Hepatocyte (in vitro differentiated cells): Measurements from ENCODE around the gene ABCC11. TPM values are rescaled to one million over a fixed set of nuclear protein-coding genes. Genes with fewer than 3 reads are reported as not detected.

Source experiments
- DNase-seq: peaks from one replicate; pipeline ENCODE4 v3.0.0-alpha.2; 2016; ENCODE audit warnings: low spot score
- H2AFZ ChIP-seq: fragments of 200-600 bp; sonication (generic); 2 replicates; pipeline ENCODE4 v1.6.0; 2016; ENCODE audit warnings: antibody characterized with exemption, mild to moderate bottlenecking
- H3K27ac ChIP-seq: fragments of 200-600 bp; sonication (generic); 2 replicates; pipeline ENCODE4 v1.5.1; 2016; ENCODE audit warnings: mild to moderate bottlenecking
- H3K27me3 ChIP-seq: fragments of 200-600 bp; sonication (generic); 2 replicates; pipeline ENCODE4 v1.6.1; 2016
- H3K36me3 ChIP-seq: fragments of 200-600 bp; sonication (generic); replicated peaks from 2 replicates; pipeline ENCODE4 v1.5.1; 2016; ENCODE audit warnings: low read depth; ENCODE audit not compliant: insufficient read depth
- H3K4me1 ChIP-seq: fragments of 200-600 bp; sonication (generic); 2 replicates; pipeline ENCODE4 v1.5.1; 2016; ENCODE audit warnings: mild to moderate bottlenecking, moderate library complexity; ENCODE audit not compliant: insufficient read depth
- H3K4me2 ChIP-seq: fragments of 200-600 bp; sonication (generic); 2 replicates; pipeline ENCODE4 v1.6.0; 2016
- H3K4me3 ChIP-seq: fragments of 200-600 bp; sonication (generic); 2 replicates; pipeline ENCODE4 v1.5.1; 2016; ENCODE audit warnings: mild to moderate bottlenecking
- H3K79me2 ChIP-seq: fragments of 200-600 bp; sonication (generic); 2 replicates; pipeline ENCODE4 v1.6.0; 2017; ENCODE audit warnings: mild to moderate bottlenecking
- H3K9me2 ChIP-seq: fragments of 200-600 bp; sonication (generic); replicated peaks from 2 replicates; pipeline ENCODE4 v1.6.0; 2017; ENCODE audit warnings: mild to moderate bottlenecking; ENCODE audit not compliant: insufficient read depth
- H3K9me3 ChIP-seq: fragments of 200-600 bp; sonication (generic); 2 replicates; pipeline ENCODE4 v1.5.1; 2016; ENCODE audit warnings: low read depth, mild to moderate bottlenecking
- H4K20me1 ChIP-seq: fragments of 200-600 bp; sonication (generic); 2 replicates; pipeline ENCODE4 v1.6.0; 2016; ENCODE audit warnings: mild to moderate bottlenecking; ENCODE audit not compliant: insufficient read depth, poor library complexity, severe bottlenecking
- CTCF ChIP-seq: fragments of 200-600 bp; sonication (generic); IDR thresholded peaks from 2 replicates; pipeline ENCODE4 v1.5.1; 2016; ENCODE audit warnings: antibody characterized with exemption, mild to moderate bottlenecking; ENCODE audit not compliant: poor library complexity
- EZH2 ChIP-seq: fragments of 200-600 bp; sonication (generic); IDR thresholded peaks from 2 replicates; pipeline ENCODE4 v1.6.1; 2016; ENCODE audit warnings: antibody characterized with exemption, mild to moderate bottlenecking, borderline replicate concordance
- EZH2phosphoT487 ChIP-seq: fragments of 200-600 bp; sonication (generic); IDR thresholded peaks from one replicate; pipeline ENCODE4 v1.6.1; 2018; ENCODE audit warnings: antibody characterized with exemption, mild to moderate bottlenecking, low read depth, moderate library complexity; ENCODE audit not compliant: unreplicated experiment, severe bottlenecking
- WGBS: methylation state at CpG from one replicate; pipeline ENCODE4 v1.1.6; 2016; ENCODE audit warnings: low lambda C conversion rate; ENCODE audit errors: missing lambda C conversion rate; 5-methylcytosine and 5-hydroxymethylcytosine counted together
- polyA plus RNA-seq: library from polyadenylated mRNA; unstranded; fragments of >200 nt; fragmentation: Nextera tagmentation; extraction: Ambion mirVana; gene quantifications from 2 replicates; pipeline ENCODE4 v1.2.1, GENCODE V29; 2016
- total RNA-seq: library from RNA; depleted of rRNA; stranded (reverse); fragments of >200 nt; gene quantifications from 2 replicates; pipeline ENCODE4 v1.2.3, GENCODE V29; 2014

The ABCC11 gene
- total and polyA plus RNA-seq, 2 experiments from 2014 or later = 0.50 to 2.0 TPM

- Histone ChIP-seq H3K9me3 (no peaks in the 10 kb centered on the region), H3K27ac (no peak overlapping the region), H3K4me1 (no peaks in the 10 kb centered on the region), H2AFZ (no peak overlapping the region), H4K20me1 (no peaks in the 10 kb centered on the region), H3K79me2 (no peaks in the 10 kb centered on the region), H3K9me2 (no peaks in the 10 kb centered on the region), H3K36me3 (no peaks in the 10 kb centered on the region), H3K27me3 (no peaks in the 10 kb centered on the region), H3K4me3 (no peak overlapping the region), H3K4me2 (no peak overlapping the region)
- 86% methylated on average over 7 of the region's 7 CpGs for WGBS
- TF ChIP-seq EZH2phosphoT487 (no peak), EZH2 (no peak), CTCF (no peak)
- no peak for DNase-seq
Measured at GRCh38 chr16:48193846-48194245, 53.5 kb downstream of the ABCC11 start.

GRCh38 chr16:48188449-48189102 is 58.8 kb downstream of the ABCC11 start:
- Histone ChIP-seq H4K20me1 (no peaks in the 10 kb centered on the region), H3K4me3 (no peak overlapping the region), H3K9me3 (no peaks in the 10 kb centered on the region), H3K79me2 (no peaks in the 10 kb centered on the region), H3K36me3 (no peaks in the 10 kb centered on the region), H2AFZ (no peak overlapping the region), H3K9me2 (no peaks in the 10 kb centered on the region), H3K27ac (no peak overlapping the region), H3K27me3 (no peaks in the 10 kb centered on the region), H3K4me2 (no peak overlapping the region), H3K4me1 (no peaks in the 10 kb centered on the region)
- DNase-seq = no peak
- WGBS = 86% methylated on average over 6 of the region's 6 CpGs
- TF ChIP-seq EZH2 = no peak
- TF ChIP-seq EZH2phosphoT487 = no peak
- no peak for TF ChIP-seq CTCF

GRCh38 chr16:48187779-48188178 is 59.6 kb downstream of the ABCC11 start:
- no peaks in the 10 kb centered on the region for H4K20me1 ChIP-seq
- no peaks in the 10 kb centered on the region for H3K36me3 ChIP-seq
- no peaks in the 10 kb centered on the region for H3K9me3 ChIP-seq
- H3K4me3 ChIP-seq = no peak overlapping the region
- no peaks in the 10 kb centered on the region for H3K27me3 ChIP-seq
- no peaks in the 10 kb centered on the region for H3K4me1 ChIP-seq
- H3K4me2 ChIP-seq = no peak overlapping the region
- no peak for TF ChIP-seq EZH2phosphoT487
- TF ChIP-seq CTCF = no peak
- no peak overlapping the region for H3K27ac ChIP-seq
- no peak overlapping the region for H2AFZ ChIP-seq
- 90% methylated on average over 4 of the region's 4 CpGs for WGBS
- H3K9me2 ChIP-seq = no peaks in the 10 kb centered on the region
- no peak for DNase-seq
- no peaks in the 10 kb centered on the region for H3K79me2 ChIP-seq

- WGBS = 92% methylated on average over 6 of the region's 6 CpGs
- no peak for TF ChIP-seq EZH2
- no peak for TF ChIP-seq CTCF
- no peak for TF ChIP-seq EZH2phosphoT487
Measured at GRCh38 chr16:48184681-48185080, 62.7 kb downstream of the ABCC11 start.

More at GRCh38 chr16:48184681-48185080, 62.7 kb downstream of the ABCC11 start:
- Histone ChIP-seq H4K20me1 (no peaks in the 10 kb centered on the region), H3K27me3 (no peaks in the 10 kb centered on the region), H3K4me2 (no peak overlapping the region), H3K4me1 (no peaks in the 10 kb centered on the region), H3K9me3 (no peaks in the 10 kb centered on the region), H2AFZ (no peak overlapping the region), H3K27ac (no peak overlapping the region), H3K79me2 (no peaks in the 10 kb centered on the region), H3K4me3 (no peak overlapping the region), H3K9me2 (no peaks in the 10 kb centered on the region), H3K36me3 (no peaks in the 10 kb centered on the region)
- DNase-seq = no peak
